Germinal center (tissue), 1 donor: ENCODE results near the gene PYGB.

Source experiments
- DNase-seq: peaks from one replicate; pipeline ENCODE4 v3.0.0; 2012; ENCODE audit warnings: mixed read lengths, low spot score

Gene PYGB

GRCh38 chr20:25247956-25248785 is at the start of gene PYGB:
Gene PYGB, plus strand, starts transcription at chr20:25248085. Its CDS starts 94 bp downstream, at chr20:25248179.
- DNase-seq, result peak; percentile 95

- DNase-seq, result no peak
These were observed 49.1 kb upstream of the PYGB start for GRCh38 chr20:25198663-25199383.

GRCh38 chr20:25199473-25200260 is 48.2 kb upstream of the PYGB start:
- no peak for DNase-seq

GRCh38 chr20:25203089-25203488 is 44.8 kb upstream of the PYGB start:
- DNase-seq, result no peak

GRCh38 chr20:25203871-25204320 is 44.0 kb upstream of the PYGB start:
- no peak for DNase-seq

- DNase-seq, result no peak
These were observed 43.2 kb upstream of the PYGB start for GRCh38 chr20:25204550-25205276.

- no peak for DNase-seq
These were observed 42.4 kb upstream of the PYGB start for GRCh38 chr20:25205277-25206062.

- DNase-seq, result no peak
These were observed 41.9 kb upstream of the PYGB start for GRCh38 chr20:25206063-25206403.

GRCh38 chr20:25206548-25206947 is 41.3 kb upstream of the PYGB start:
- no peak for DNase-seq

GRCh38 chr20:25207149-25207959 is 40.5 kb upstream of the PYGB start:
- DNase-seq, result no peak

GRCh38 chr20:25207960-25208534 is 39.8 kb upstream of the PYGB start:
- DNase-seq, result no peak

GRCh38 chr20:25209400-25209799 is 38.5 kb upstream of the PYGB start:
- DNase-seq, result no peak

GRCh38 chr20:25209911-25210310 is 38.0 kb upstream of the PYGB start:
- DNase-seq, result no peak

GRCh38 chr20:25211273-25211672 is 36.6 kb upstream of the PYGB start:
- no peak for DNase-seq

GRCh38 chr20:25212242-25212641 is 35.6 kb upstream of the PYGB start:
- no peak for DNase-seq

- DNase-seq, result no peak
These were observed 34.1 kb upstream of the PYGB start for GRCh38 chr20:25213566-25214425.

- no peak for DNase-seq
These were observed 33.5 kb upstream of the PYGB start for GRCh38 chr20:25214426-25214790.

GRCh38 chr20:25214819-25215218 is 33.1 kb upstream of the PYGB start:
- no peak for DNase-seq

- no peak for DNase-seq
These were observed 32.4 kb upstream of the PYGB start for GRCh38 chr20:25215521-25215920.
